Stimulated activated CD4-positive, alpha-beta T cell treated with anti-CD3 and anti-CD28 coated beads, Interleukin-15, amount 100 ng/mL, for 48 hours (primary cell): ENCODE data around the gene RNF220.
"Not testable (repeated sequence)": the region's sequence is repeated elsewhere in the genome, so short reads cannot be mapped to it uniquely, and the experiment has no call there.

Experiments
- DNase-seq, 2 donors: peaks; one replicate each; pipeline ENCODE4 v3.0.0-alpha.2; 2020; ENCODE audit warnings: low read depth in 2 of 2

RNF220 gene

DNA sequence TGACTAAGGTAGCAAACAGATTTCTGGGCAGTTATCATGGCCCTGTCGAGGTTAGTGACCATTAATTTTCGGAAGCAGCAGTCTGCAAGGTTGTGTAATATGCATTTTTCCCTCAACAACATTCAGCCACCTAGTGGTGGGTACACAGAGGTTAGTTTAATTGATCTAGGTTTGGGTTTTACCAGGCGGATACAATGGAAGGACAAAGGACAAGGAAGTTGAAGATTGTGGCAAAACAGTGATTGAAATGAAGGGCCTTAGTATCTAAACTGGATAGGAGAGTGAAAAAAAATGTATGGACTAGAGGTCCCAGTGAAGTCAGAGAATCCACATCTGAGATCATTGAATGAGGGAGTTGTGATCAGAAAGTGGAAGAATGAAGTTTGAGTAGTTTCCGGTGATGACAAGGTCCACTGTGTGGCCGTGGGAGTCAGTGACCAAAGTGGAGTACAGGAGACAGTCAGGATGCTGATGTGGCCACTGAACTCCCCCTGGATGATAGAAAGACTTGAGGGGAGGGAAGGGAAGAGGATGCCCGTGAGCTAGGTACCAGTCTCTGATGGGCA is 272.2 kb downstream of the RNF220 start:
- no peak for DNase-seq

DNA sequence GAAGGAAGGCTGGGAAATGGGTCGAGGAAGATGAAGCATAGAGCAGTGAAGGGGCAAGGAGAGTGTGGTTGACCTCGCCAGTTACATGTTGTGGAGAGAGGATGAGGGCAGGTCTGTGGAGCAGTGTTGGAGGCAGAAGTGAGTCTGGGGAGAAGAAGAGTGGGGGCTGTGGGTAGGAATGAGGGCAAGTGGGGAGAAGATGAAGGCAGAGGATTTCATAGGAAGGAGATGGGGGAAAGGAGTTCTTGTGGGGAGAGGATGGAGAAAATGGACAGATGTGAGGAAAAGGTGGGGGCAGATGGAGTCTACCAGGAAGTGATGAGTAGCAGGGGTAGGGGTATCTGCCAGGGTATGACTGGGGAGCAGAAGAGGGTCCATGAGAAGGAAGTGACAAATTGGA is 273.1 kb downstream of the RNF220 start:
- no peak for DNase-seq

DNA sequence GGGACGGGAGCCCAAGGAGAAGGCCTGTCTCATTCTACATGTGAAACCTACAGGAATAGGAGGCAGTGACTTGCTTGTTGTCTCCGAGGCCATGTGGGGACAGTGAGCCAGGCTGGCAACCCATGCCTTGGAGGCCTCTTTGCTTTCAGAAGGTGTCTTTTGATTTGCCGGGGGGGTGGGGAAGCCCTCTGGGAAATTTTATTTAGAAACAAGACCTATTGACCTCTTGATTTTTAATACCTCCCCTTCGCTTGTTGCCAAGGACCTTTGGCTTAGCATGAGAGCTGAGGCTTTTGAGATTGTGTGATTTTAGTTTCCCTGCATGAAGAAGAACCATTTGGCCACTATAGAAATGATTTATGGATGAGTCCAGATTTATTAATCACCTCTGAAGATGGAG is 273.6 kb downstream of the RNF220 start:
- no peak for DNase-seq

DNA sequence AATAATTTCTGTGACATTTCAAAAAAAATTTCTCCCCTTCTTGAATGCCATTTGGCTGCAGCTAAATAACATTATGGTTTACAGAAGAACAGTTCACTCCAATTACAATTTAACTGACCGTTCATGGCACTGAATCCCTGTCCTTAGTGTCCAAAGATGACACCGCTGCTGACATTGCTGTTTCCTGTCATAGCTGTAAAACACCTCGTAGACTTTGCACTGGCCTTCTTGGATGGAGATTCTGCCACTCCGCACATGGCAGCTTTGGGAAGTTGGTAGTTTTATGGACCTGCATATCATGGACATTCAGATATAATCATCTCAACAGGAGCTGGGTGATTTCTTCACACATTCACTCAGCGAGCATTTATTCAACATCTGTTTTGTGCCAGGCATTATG is 274.4 kb downstream of the RNF220 start:
- DNase-seq: no peak

DNA sequence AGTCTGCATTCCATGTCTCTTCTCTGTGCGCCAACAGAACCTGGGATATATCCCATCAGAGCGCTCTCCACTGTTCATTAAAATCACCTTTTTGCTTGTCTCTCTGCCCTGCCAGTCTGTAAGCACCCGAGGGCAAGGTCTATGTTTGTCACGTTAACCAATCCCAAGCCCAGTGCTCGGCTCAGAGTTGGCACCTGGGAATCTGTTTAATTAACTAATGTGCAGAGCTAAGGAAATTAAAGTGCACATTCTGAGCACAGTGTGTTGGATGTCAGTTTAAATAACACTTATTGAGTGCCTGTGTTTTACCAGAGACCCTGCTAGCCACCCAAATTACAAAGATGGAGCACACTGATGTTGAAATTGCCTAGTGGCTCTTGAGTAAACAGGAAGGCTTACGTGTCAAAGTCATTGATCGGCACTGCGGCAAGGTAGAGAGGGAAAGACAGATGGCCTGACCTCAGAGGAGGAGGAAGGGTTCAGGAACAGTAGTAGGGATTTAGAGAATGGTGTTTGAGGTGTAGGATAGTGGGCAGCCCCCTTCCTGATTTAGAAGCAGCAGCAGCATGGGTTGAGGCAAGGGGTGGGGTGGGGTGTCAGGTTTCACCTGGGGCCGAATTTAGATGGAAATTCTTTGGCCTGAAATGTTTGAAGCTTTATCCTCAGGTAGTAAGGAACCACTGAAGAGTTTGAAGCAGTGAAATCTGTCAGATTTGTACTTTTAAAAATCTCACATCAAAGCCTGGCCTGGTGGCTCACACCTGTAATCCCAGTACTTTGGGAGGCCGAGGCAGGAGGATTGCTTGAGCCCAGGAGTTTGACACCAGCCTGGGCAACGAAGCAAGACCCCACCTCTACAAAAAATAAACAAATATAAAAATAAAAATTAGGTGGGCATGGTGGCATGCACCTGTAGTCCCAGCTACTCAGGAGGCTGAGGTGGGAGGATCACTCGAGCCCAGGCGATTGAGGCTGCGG is 277.1 kb downstream of the RNF220 start:
- DNase-seq: no peak

DNA sequence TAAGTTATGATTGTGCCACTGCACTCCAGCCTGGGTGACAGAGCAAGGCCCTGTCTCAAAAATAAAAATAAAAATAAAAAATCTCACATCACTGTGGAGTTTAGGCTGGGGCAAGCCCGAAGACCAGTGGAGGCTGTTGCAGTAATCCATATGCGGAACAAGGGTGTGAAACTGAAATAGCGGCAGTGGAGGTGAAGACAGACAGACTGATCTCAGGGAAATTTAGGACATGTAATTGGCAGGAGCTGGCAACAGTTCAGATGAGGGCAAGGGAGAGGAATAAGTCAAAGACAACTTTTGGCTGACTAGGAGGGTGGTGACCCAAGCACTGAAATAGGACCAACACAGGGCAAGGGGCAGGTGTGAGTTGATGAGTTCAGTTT is 277.8 kb downstream of the RNF220 start:
- DNase-seq: no peak

DNA sequence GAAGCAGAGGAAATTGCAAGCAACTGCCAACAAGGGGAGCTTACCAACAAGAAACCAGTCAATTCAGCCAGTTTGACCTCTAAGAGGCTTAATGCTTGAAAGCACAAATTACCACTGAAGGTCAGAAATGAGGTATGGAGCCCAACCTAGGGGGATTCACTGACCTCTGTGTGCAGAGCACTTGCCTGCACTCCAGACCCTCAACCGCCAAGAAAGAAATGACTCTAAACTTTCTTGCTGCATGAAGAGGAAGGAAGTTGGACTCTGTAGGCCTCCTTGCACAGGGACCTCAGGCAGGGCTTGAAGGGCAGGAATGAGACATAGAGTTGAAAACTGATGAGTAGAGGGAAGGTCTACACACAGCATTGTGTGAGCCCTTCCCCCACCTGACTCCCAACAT is 279.5 kb downstream of the RNF220 start:
- DNase-seq: no peak

DNA sequence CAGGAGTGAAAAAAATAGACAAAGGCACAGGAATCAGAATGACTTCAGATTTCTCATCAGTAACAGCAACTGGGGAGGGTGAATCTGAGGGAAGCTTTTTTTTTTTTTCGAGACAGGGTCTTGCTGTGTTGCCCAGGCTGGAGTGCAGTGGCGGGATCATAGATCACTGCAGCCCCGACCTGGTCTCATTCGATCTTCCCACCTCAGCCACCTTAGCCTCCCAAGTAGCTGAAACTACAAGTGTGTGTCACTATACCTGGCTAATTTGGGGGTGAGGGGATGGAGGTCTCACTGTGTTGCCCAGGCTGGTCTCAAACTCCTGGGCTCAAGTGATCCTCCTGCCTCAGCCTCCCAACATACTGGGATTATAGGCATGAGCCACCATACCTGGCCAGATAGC is 280.2 kb downstream of the RNF220 start:
- DNase-seq: no peak

DNA sequence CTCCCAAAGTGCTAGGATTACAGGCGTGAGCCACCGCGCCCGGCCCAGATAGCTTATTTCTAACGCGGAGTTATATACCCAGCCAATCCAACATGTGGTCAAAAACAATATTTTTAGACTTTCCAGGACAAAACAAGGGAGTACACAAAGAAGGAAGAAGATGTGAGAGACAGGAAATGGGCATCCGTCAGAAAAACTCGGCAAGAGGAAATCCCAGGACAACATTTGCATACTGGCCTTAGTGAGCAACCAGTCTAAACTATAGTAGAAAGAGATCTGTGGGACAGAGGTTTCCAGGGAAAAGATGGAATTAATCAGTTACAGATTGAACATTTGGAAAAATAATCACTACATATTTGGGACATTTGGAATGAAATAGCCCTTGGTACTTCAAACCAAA is 280.8 kb downstream of the RNF220 start:
- no peak for DNase-seq

DNA sequence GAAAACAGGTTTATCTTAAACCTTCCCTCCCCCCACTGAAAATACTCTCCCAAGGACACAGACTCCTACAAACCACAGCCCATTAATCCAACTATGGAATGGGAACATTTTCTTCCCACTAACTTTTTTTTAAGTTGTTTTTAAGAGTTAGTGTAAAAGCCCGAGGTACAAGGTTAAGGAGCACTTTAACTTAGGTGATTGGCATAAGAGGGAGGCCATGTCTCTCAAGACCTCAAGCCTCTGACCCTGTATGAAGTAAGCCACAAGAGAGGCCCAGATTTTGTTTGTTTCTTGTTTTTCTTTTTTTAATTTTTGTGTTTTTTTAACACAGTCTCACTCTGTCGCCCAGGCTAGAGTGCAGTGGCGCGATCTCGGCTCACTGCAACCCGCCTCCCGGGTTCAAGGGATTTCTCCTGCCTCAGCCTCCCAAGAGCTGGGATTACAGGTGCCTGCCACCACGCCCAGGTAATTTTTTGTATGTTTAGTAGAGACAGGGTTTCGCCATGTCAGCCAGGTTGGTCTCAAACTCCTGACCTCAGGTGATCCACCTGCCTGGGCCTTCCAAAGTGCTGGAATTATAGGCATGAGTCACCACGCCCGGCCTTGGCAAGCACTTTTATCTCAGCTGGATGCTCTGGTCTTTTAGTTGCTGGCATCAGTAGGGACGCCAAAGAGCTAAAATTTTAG is 283.8 kb downstream of the RNF220 start:
- no peak for DNase-seq

DNA sequence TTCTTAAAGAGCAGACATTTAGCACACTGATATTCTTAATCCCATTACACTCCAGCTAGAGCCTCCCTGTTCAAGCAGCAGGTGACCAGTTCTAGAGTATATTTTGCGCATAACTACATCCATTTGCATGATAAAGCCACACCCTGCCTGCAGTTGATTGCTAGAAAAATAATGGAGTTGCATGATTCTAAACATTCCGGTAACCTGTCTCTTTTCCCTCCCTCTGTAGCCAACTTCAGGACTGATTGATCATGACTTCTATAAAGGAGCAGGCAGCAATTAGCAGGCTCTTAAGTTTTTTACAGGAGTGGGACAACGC is 284.4 kb downstream of the RNF220 start:
- DNase-seq: no peak

DNA sequence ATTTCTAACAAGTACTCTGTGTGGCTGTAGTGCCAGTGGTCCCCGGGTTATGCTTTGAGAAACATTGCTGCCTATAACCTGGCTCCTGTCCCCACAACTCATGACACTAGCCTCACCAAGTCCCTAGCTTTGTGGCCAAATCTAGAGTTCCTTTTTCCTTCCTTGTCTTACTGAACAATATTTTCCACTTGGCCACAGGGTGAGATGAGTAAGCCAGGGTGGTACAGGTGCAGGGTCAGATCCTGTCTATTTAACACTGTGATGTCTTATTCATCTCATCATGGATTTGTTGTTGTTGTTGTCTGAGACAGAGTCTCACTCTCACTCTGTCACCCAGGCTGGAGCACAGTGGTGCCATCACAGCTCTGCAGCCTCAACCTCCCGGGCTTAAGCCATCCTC is 288.1 kb downstream of the RNF220 start:
- no peak for DNase-seq

DNA sequence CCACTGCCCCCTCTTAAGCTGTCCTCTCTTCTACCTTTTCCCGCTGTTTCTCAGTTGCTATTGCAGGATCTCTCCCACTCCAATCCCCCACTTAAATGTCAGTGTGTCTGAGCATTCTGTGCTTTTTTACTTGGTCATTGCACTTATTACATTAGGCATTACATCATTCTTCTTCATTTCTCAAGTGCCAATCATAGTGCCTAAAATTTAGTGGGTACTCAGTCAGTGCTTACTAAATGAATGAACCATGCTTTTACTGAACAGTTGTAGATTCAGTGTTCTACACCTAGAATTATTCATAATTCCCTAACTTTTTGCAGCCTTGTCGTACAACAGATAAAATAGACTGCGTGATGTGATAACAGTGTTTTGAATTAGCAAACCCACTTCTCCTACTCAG is 288.8 kb downstream of the RNF220 start:
- DNase-seq: no peak

DNA sequence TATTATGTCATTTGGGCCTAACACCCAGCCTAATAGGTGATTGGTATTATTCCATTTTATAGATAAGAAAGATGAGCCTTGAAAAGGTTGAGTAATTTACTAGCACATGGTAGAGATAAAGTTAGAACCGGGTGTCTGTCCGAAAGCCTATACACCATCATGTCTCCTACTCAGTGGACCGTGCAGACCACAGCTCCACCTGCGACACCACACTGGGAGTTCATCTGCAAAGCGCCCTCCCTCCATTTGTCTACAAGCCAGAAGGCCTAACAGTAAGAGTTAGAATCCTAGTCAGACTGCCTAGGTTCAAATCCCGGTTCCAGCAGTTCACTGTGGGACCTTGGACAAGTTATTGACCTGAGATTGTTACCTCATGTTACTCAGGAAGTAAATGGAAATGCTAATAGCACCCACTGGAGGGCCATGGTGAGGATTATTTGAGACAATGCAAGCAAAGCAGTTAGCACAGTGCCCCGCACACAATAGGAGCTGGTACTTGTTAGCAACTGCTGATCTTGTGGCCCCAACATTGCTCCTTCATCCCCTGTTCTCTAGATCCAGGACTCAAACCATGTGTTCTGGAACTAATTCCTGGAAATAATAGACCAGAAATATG is 289.9 kb downstream of the RNF220 start:
- no peak for DNase-seq

DNA sequence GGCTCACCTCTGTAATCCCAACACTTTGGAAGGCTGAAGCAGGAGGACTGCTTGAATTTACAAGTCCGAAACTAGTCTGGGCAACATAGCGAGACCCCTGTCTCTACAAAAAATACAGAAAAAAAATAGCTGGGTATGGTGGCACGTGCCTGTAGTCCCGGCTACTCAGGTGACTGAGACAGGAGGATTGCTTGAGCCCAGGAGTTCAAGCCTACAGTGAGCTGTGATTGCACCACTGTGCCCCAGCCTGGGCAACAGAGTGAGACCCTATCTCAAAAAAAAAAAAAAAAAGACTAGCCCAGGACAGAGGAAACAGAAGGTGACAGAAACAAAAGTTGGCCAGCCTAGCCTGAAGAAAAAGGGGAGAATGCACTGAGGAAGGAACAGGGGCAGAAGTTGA is 290.6 kb downstream of the RNF220 start:
- DNase-seq: no peak

DNA sequence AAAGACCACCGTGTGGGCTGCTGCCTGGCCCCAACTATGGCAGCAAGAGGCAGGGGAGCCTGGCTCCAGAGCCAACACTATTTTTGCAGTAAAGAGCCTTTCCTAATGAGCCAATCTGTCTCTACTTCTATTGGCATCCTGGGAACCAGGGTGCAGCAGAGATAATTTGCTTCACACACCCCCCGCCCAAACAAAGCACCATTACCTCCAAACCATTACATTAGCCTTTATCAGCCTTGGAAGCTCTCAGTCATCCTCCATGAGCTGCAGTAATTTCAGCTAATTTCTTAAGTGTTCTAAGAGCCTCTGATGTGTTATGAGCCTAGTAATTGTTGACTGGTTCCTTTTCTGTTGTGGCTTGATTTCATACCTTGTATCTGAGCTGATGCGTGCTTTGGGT is 291.0 kb downstream of the RNF220 start:
- DNase-seq: no peak

DNA sequence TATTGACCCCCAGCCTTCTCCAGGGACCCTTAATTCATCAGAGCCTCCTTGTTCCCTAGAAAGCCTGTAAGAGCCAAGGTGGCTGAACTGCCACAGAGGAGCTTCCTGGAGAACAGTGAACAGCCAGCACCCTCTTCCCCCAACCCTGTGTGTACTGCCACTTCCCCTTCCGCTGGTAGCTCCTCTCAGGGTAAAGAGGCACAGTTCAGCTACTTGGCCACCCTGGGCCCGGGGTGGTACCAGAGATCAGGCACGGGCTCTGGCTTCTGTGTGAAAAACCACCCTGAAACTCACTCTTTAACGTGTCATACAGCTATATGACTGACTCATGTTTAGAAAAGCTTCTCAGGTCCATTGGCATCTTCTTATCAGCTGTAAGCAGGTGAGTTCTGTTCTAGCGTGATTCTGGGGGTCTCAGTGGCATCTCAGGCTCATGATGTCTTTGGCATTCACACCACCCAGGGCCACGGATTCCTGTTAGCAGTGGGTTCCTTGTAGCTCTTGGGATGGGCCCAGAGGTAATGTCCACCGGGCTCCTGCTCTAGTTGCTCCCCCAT is 291.8 kb downstream of the RNF220 start:
- peak in 1 of 2 donors; percentile 32 for DNase-seq

DNA sequence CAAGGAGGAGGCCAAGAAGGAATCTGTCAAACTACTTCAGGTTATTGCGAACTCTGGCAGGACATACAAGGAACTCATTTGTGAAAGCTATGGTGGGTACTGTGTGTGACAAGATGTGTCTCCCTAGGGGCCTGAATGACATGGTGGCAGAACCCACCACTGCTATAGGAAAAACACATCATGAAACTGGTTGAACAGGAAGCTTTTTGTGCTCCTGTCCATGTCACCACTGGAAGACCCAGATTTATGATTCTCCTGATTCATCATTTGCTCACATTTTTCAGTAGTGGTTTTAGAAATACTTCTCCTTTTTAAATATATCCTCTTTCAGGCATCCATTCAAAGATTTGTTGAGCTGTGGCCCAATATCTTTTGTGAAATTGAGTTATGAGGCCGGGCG is 293.1 kb downstream of the RNF220 start:
- no peak for DNase-seq

DNA sequence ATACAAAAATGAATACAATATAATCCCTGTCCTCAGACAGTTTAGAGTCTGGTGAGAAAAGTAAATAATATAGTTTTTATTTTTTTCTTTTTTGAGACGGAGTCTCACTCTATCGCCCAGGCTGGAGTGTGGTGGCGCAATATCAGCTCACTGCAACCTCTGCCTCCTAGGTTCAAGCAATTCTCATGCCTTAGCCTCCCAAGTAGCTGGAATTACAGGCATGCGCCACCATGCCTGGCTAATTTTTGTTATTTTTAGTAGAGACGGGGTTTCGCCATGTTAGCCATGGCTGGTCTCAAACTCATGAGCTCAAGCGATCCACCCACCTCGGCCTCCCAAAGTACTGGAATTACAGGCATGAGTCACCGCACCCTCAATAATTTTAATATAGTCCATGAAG is 294.3 kb downstream of the RNF220 start:
- not testable (repeated sequence) for DNase-seq

DNA sequence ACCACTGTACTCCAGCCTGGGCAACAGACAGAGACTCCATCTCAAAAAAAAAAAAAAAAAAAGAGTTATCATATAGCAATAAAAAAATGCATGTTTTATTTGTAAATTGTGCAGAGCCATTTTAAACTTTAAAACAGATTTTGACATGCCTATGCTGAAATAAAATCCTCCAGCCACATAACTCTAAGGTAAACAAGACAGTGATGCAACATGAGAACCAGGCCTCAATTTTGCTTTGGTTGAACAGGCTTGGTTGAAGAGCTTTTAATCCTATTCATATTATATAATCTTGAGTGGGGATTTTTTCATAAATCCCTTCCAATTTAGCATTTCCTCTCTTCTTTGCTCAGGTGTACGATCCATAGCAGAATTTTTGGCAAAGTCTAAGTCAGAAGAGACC is 295.5 kb downstream of the RNF220 start:
- DNase-seq: no peak

DNA sequence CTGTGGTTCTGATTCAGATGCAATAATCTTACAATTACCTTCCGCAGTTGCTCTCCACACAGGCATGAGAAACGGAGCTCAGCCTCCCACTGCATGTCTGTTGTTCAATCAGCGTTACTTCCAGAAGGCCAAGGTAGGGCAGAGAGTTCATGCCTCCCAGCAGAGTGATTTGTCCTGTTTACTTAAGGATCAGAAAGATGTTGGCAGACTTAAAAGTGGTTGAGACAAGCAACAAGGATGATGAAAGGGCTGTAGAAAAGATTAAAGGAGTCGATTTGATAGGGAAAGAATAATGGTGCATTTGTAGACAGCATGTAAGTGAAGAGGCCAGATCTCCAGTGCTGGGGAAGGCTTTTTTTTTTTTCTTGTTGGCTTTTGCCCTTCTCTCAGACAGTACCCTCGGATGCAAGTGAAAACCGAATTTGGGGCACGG is 296.1 kb downstream of the RNF220 start:
- DNase-seq: no peak
